HEK293T (cell line): ENCODE results near the gene ANO10.

Experiments used
- ARNT ChIP-seq: fragments of 450-650 bp; IDR thresholded peaks from 2 replicates; pipeline ENCODE4 v1.6.1; 2017; ENCODE audit warnings: mild to moderate bottlenecking
- CTBP1 ChIP-seq: fragments of 450-650 bp; IDR thresholded peaks from 2 replicates; pipeline ENCODE4 v1.6.1; 2016; ENCODE audit warnings: borderline replicate concordance
- ELF4 ChIP-seq: fragments of 450-650 bp; IDR thresholded peaks from 2 replicates; pipeline ENCODE4 v1.6.1; 2017; ENCODE audit warnings: antibody characterized with exemption
- FOXA1 ChIP-seq: fragments of 450-650 bp; IDR thresholded peaks from 2 replicates; pipeline ENCODE4 v1.6.1; 2016; ENCODE audit warnings: mild to moderate bottlenecking
- FOXK2 ChIP-seq: fragments of 450-650 bp; IDR thresholded peaks from 2 replicates; pipeline ENCODE4 v1.6.1; 2016; ENCODE audit warnings: mild to moderate bottlenecking
- FOXM1 ChIP-seq: fragments of 450-650 bp; IDR thresholded peaks from 2 replicates; pipeline ENCODE4 v1.6.1; 2017; ENCODE audit warnings: mild to moderate bottlenecking, borderline replicate concordance
- L3MBTL2 ChIP-seq: fragments of 450-650 bp; conservative IDR thresholded peaks from 2 replicates; pipeline ENCODE4 v1.6.1; 2016; ENCODE audit warnings: mild to moderate bottlenecking
- SP1 ChIP-seq: fragments of 450-650 bp; IDR thresholded peaks from 2 replicates; pipeline ENCODE4 v1.6.1; 2017
- SUZ12 ChIP-seq: fragments of 450-650 bp; IDR thresholded peaks from 2 replicates; pipeline ENCODE4 v1.6.1; 2016; ENCODE audit warnings: mild to moderate bottlenecking
- TARDBP ChIP-seq: fragments of 450-650 bp; IDR thresholded peaks from 2 replicates; pipeline ENCODE4 v1.6.1; 2016
- ZNF384 ChIP-seq: fragments of 450-650 bp; IDR thresholded peaks from 2 replicates; pipeline ENCODE4 v1.6.1; 2016
- TF ChIP-seq, protein P1 (sequence below): fragments of 450-650 bp; IDR thresholded peaks from 2 replicates; pipeline ENCODE4 v1.6.1; 2016

DNA sequence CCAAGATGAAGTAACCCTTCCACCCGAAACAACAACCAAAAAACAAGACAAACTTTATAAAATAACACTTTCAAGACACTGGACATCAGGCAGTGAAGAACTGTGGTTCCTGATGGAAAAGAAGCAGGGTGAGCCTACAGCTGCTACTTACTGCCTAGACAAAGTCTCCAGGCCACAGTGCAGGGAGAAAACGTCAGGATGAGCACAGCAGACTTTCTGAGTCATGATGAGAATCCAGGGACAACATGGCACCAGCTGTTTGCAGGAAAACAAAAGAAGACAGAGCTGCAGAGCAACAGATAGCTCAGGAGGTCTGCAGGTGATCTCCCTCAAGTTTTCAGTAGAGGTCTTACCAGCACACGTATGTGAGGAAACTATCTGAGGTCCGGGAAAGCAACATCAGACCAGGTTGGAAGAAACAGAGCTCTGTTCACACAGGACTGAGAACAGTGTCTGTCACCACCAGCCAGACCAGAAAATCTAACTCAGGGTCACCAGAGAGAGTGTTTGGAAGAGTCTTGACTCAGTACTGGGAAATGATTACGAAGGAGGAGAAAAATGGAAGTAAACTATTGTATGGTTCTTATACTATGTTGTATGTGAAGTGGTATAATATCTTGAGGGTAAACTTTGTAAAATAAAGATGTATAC lies 108.9 kb downstream of the ANO10 start:
- TF ChIP-seq FOXK2 (no peak), L3MBTL2 (no peak), SUZ12 (no peak), FOXM1 (no peak), SP1 (no peak), FOXA1 (no peak), ELF4 (no peak), ARNT (no peak), TARDBP (no peak), ZNF384 (no peak), CTBP1 (no peak)
- TF ChIP-seq, protein P1, sequence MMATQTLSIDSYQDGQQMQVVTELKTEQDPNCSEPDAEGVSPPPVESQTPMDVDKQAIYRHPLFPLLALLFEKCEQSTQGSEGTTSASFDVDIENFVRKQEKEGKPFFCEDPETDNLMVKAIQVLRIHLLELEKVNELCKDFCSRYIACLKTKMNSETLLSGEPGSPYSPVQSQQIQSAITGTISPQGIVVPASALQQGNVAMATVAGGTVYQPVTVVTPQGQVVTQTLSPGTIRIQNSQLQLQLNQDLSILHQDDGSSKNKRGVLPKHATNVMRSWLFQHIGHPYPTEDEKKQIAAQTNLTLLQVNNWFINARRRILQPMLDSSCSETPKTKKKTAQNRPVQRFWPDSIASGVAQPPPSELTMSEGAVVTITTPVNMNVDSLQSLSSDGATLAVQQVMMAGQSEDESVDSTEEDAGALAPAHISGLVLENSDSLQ, result no peak
